H1 (cell line): ENCODE results near the gene ELAVL2. TPM values are rescaled to one million over a fixed set of nuclear protein-coding genes. Genes with fewer than 3 reads are reported as not detected.

Experiments
- CTCF ChIA-PET: fragments of 300-600 bp; sonication (Branson Sonifier 250); formaldehyde crosslinking; loops from one replicate; lab custom pipeline; 2021; ENCODE audit not compliant: partially characterized antibody; lab: Charles Lee
- POLR2A ChIA-PET: fragments of 300-600 bp; sonication (Branson Sonifier 250); formaldehyde crosslinking; loops from one replicate; lab custom pipeline; 2021; ENCODE audit warnings: inconsistent platforms; ENCODE audit not compliant: partially characterized antibody; lab: Charles Lee
- DNase-seq, 2 experiments: peaks; one replicate each; pipeline versions ENCODE4 v3.0.0 to v3.0.0-alpha.2; 2010 to 2022; ENCODE audit warnings: low spot score in 2 of 2, low read depth in 1 of 2, mixed read lengths in 1 of 2
- FAIRE-seq: peaks from 2 replicates; lab custom pipeline; 2011; peaks lifted over from hg19 to GRCh38; lab: Jason Lieb, UNC
- H2AFZ ChIP-seq: 2 replicates; pipeline ENCODE4 v1.8.1; 2012; ENCODE audit warnings: low read length, inconsistent platforms
- H2AK5ac ChIP-seq: 2 replicates; pipeline ENCODE4 v1.6.1; 2013; ENCODE audit warnings: low read depth, low read length
- H2BK120ac ChIP-seq: replicated peaks from 2 replicates; pipeline ENCODE3; 2013; ENCODE audit warnings: low read depth, low read length, inconsistent platforms
- H2BK12ac ChIP-seq: 2 replicates; pipeline ENCODE4 v1.6.1; 2013; ENCODE audit warnings: low read depth, low read length
- H2BK15ac ChIP-seq: 2 replicates; pipeline ENCODE4 v1.6.1; 2013; ENCODE audit warnings: low read length
- H2BK20ac ChIP-seq: 2 replicates; pipeline ENCODE4 v1.6.1; 2013; ENCODE audit warnings: low read length
- H2BK5ac ChIP-seq: 2 replicates; pipeline ENCODE4 v1.6.1; 2013; ENCODE audit warnings: low read depth, low read length
- H3K14ac ChIP-seq: 2 replicates; pipeline ENCODE4 v1.6.1; 2013; ENCODE audit warnings: inconsistent platforms; ENCODE audit not compliant: insufficient read length
- H3K18ac ChIP-seq: 2 replicates; pipeline ENCODE4 v1.6.1; 2013; ENCODE audit warnings: low read length; ENCODE audit errors: extremely low read depth
- H3K23ac ChIP-seq: 2 replicates; pipeline ENCODE4 v1.6.1; 2013; ENCODE audit warnings: inconsistent platforms; ENCODE audit not compliant: insufficient read length
- H3K23me2 ChIP-seq: 2 replicates; pipeline ENCODE4 v1.6.1; 2013; ENCODE audit warnings: low read depth, low read length
- H3K27ac ChIP-seq: 2 replicates; pipeline ENCODE4 v1.6.1; 2011; ENCODE audit warnings: low read depth, low read length, inconsistent platforms
- H3K27me3 ChIP-seq, 4 experiments: replicated peaks in 1 of 4; 1 replicate in 1 of 4; 2 replicates in 3 of 4; pipeline versions ENCODE4 v1.6.1 to v1.8.1; 2011 to 2013; ENCODE audit warnings: low read length in 3 of 4, mild to moderate bottlenecking in 3 of 4, inconsistent platforms in 2 of 4, mixed read lengths in 2 of 4, moderate library complexity in 1 of 4; ENCODE audit not compliant: control insufficient read depth in 3 of 4, insufficient read depth in 3 of 4; ENCODE audit errors: extremely low read depth in 1 of 4
- H3K36me3 ChIP-seq, 4 experiments: 2 replicates each; pipeline versions ENCODE4 v1.6.1 to v1.8.1; 2011 to 2013; ENCODE audit warnings: mild to moderate bottlenecking in 4 of 4, low read length in 3 of 4, moderate library complexity in 2 of 4, control low read depth in 1 of 4, inconsistent platforms in 1 of 4; ENCODE audit not compliant: insufficient read depth in 4 of 4, control insufficient read depth in 2 of 4
- H3K4ac ChIP-seq: replicated peaks from 2 replicates; pipeline ENCODE3; 2013; ENCODE audit warnings: low read length, low read depth, mixed read lengths, inconsistent platforms; ENCODE audit not compliant: insufficient read length
- H3K4me1 ChIP-seq, 4 experiments: replicated peaks in 1 of 4; 1 replicate in 1 of 4; 2 replicates in 3 of 4; pipeline versions ENCODE4 v1.6.1 to v1.8.1; 2011 to 2013; ENCODE audit warnings: low read length in 3 of 4, inconsistent platforms in 2 of 4, mixed read lengths in 1 of 4; ENCODE audit not compliant: insufficient read depth in 4 of 4, control insufficient read depth in 3 of 4
- H3K4me2 ChIP-seq, 2 experiments: 2 replicates each; pipeline versions ENCODE4 v1.6.1 to v1.8.1; 2011 to 2013; ENCODE audit warnings: low read depth in 2 of 2, low read length in 2 of 2, control low read depth in 1 of 2, inconsistent platforms in 1 of 2, mild to moderate bottlenecking in 1 of 2; ENCODE audit not compliant: insufficient read depth in 1 of 2
- H3K4me3 ChIP-seq, 4 experiments: fragments of 200-600, 300-600 bp in 1 of 4; sonication (generic), shearing (Covaris generic), sonication (Bioruptor Twin) in 1 of 4; 2 replicates each; pipeline versions ENCODE4 v1.5.1 to v1.8.1; 2011 to 2016; ENCODE audit warnings: low read length in 4 of 4, low read depth in 3 of 4, control low read depth in 2 of 4, inconsistent platforms in 2 of 4, mild to moderate bottlenecking in 2 of 4, mixed read lengths in 1 of 4, moderate library complexity in 1 of 4; ENCODE audit not compliant: insufficient read depth in 2 of 4; ENCODE audit errors: extremely low read depth in 1 of 4
- H3K56ac ChIP-seq: replicated peaks from 2 replicates; pipeline ENCODE3; 2013; ENCODE audit warnings: low read depth, mild to moderate bottlenecking, mixed read lengths, low read length, inconsistent platforms; ENCODE audit not compliant: insufficient read length
- H3K79me1 ChIP-seq: 2 replicates; pipeline ENCODE4 v1.6.1; 2013; ENCODE audit warnings: low read depth, low read length, control low read depth
- H3K79me2 ChIP-seq, 2 experiments: 2 replicates each; pipeline versions ENCODE4 v1.6.1 to v1.8.1; 2012 to 2013; ENCODE audit warnings: low read length in 2 of 2, mild to moderate bottlenecking in 2 of 2, inconsistent platforms in 1 of 2; ENCODE audit not compliant: insufficient read depth in 2 of 2, control insufficient read depth in 1 of 2
- H3K9ac ChIP-seq, 4 experiments: replicated peaks in 1 of 4; 1 replicate in 1 of 4; 2 replicates in 3 of 4; pipeline versions ENCODE4 v1.6.1 to v1.8.1; 2011 to 2013; ENCODE audit warnings: low read depth in 3 of 4, low read length in 3 of 4, control low read depth in 2 of 4, mild to moderate bottlenecking in 2 of 4, moderate library complexity in 2 of 4, inconsistent platforms in 1 of 4; ENCODE audit errors: extremely low read depth in 1 of 4
- H3K9me3 ChIP-seq, 2 experiments: 2 replicates each; pipeline versions ENCODE4 v1.6.1 to v1.8.1; 2012 to 2013; ENCODE audit warnings: mild to moderate bottlenecking in 2 of 2, moderate library complexity in 2 of 2, control low read depth in 1 of 2, inconsistent platforms in 1 of 2, low read depth in 1 of 2, low read length in 1 of 2, mixed read lengths in 1 of 2; ENCODE audit not compliant: insufficient read depth in 2 of 2
- H4K20me1 ChIP-seq, 2 experiments: replicated peaks in 1 of 2; 2 replicates each; pipeline versions ENCODE3 to v1.8.1; 2011 to 2013; ENCODE audit warnings: inconsistent platforms in 2 of 2, low read length in 2 of 2, mild to moderate bottlenecking in 1 of 2; ENCODE audit not compliant: insufficient read depth in 2 of 2, control insufficient read depth in 1 of 2
- H4K5ac ChIP-seq: 2 replicates; pipeline ENCODE4 v1.6.1; 2013; ENCODE audit warnings: low read length, low read depth, mixed read lengths, inconsistent platforms; ENCODE audit not compliant: insufficient read length
- H4K8ac ChIP-seq: 2 replicates; pipeline ENCODE4 v1.8.0; 2013; ENCODE audit warnings: mild to moderate bottlenecking, moderate library complexity, low read length, inconsistent platforms; ENCODE audit not compliant: insufficient read depth; ENCODE audit errors: extremely low read depth
- H4K91ac ChIP-seq: replicated peaks from 2 replicates; pipeline ENCODE3; 2013; ENCODE audit warnings: low read length, mixed read lengths, inconsistent platforms; ENCODE audit not compliant: insufficient read length
- SIRT6 ChIP-seq: IDR thresholded peaks from one replicate; pipeline ENCODE4 v1.7.1; 2012; ENCODE audit warnings: low read length, inconsistent platforms
- SP2 ChIP-seq: IDR thresholded peaks from 2 replicates; pipeline ENCODE4 v1.6.1; 2012; ENCODE audit warnings: mild to moderate bottlenecking, low read length, inconsistent platforms
- TBP ChIP-seq: IDR thresholded peaks from 2 replicates; pipeline ENCODE4 v1.6.1; 2011; ENCODE audit warnings: low read depth, low read length, improper control_type of control experiment
- WGBS, 2 experiments: shearing (Covaris generic) in 1 of 2; methylation state at CpG; one replicate each; pipeline versions ENCODE4 v1.1.6 to v1.1.7; 2013 to 2015; ENCODE audit warnings: low lambda C conversion rate in 2 of 2, mixed read lengths in 2 of 2, inconsistent platforms in 1 of 2, low coverage in 1 of 2, missing lambda C conversion rate in 1 of 2; ENCODE audit not compliant: insufficient replicate concordance in 2 of 2, insufficient coverage in 1 of 2, insufficient read length in 1 of 2; ENCODE audit errors: extremely low coverage in 1 of 2, missing lambda C conversion rate in 1 of 2; 5-methylcytosine and 5-hydroxymethylcytosine counted together
- polyA plus RNA-seq, 7 experiments: library from polyadenylated mRNA; depleted of rRNA in 3 of 7; stranded (reverse) in 5 of 7; unstranded in 2 of 7; fragments of >200 nt in 5 of 7; fragments of 200-250 nt in 2 of 7; gene quantifications; 1 replicate in 5 of 7; 2 replicates in 1 of 7; 4 replicates in 1 of 7; pipeline versions ENCODE4 v1.2.1 to v1.2.3, GENCODE V29; 2011 to 2013; ENCODE audit warnings: missing spikeins in 2 of 7, mixed read lengths in 2 of 7
- total RNA-seq: library from RNA; stranded (reverse); fragmentation: NEBNext Ultra II Directional; extraction: Animal tissue kit (Norgen Biotek cat#: 25700); gene quantifications from 2 replicates; pipeline ENCODE4 v1.2.1, GENCODE V29; 2021

ELAVL2 gene
- total and polyA plus RNA-seq, 2 of the 8 experiments (the other 6 are each of a cell fraction or from before 2014, with no cell fraction given) = 4.9 to 21.9 TPM

DNA sequence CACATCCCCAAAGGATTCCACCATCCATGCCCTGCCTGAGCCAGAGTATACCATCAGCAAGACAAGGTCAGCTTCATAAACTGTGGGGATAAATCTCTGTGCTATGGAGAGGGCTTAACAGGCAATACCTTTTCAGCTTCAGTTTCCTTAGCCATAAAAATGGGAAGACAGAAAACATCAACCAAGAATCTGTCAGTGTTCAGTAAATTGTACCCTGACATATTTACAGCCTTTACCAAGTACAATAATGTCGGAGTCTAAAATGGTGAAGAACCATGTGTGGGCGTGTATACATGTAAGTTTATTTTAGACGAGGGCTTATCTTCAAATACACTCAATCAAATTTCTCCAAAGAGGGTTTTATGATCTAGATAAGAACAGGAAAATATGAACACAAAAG lies 94.7 kb downstream of the ELAVL2 start:
- Histone ChIP-seq H3K27me3 (no peaks in the 10 kb centered on the region), H4K8ac (no peak overlapping the region), H2BK5ac (no peak overlapping the region), H3K79me1 (no peaks in the 10 kb centered on the region; the same call in 1 of the 2 replicates), H3K23ac (no peak overlapping the region), H3K4ac (no peak overlapping the region), H2BK12ac (no peak overlapping the region), H3K23me2 (no peaks in the 10 kb centered on the region), H3K4me3 (no peak overlapping the region), H3K4me1 (peaks cover 0 to 11% (median under 1%) of the 10 kb centered on the region in 4 experiments; a peak in 4 of 7 replicates), H2AK5ac (no peak overlapping the region), H3K27ac (no peak overlapping the region), H4K20me1 (peaks cover 0 to 2% of the 10 kb centered on the region in 2 experiments), H3K56ac (no peak overlapping the region), H3K4me2 (no peak overlapping the region), H4K91ac (no peak overlapping the region), H2AFZ (no peak overlapping the region), H3K14ac (no peak overlapping the region), H2BK15ac (no peak overlapping the region), H3K9ac (no peak overlapping the region), H4K5ac (no peak overlapping the region), H3K36me3 (peaks cover 0 to 5% (median 1%) of the 10 kb centered on the region in 4 experiments; a peak in 2 of 8 replicates), H2BK20ac (no peak overlapping the region), H3K18ac (no peak overlapping the region), H2BK120ac (no peak overlapping the region), H3K79me2 (peaks cover 0 to 88% of the 10 kb centered on the region in 2 experiments; a peak in 2 of 4 replicates), H3K9me3 (no peaks in the 10 kb centered on the region)
- no peak for TF ChIP-seq TBP
- TF ChIP-seq SIRT6 = no peak
- TF ChIP-seq SP2 = no peak
- FAIRE-seq (no peak), DNase-seq (no peak)
- ChIA-PET CTCF (interaction anchor here (1.7 kb wide), 1 partner anchor 90 kb away, joined by 4 read pairs; no protein-coding TSS in a partner anchor), POLR2A (no interaction called here)
- WGBS, 2 experiments = 85% methylated on average over 3 of the region's 3 CpGs; no CpG with 5 or more reads in 1 of the 2 experiments
